ENCODE data around the gene PROM2. TPM values are rescaled to one million over a fixed set of nuclear protein-coding genes. Genes with fewer than 3 reads are reported as not detected.

Gene PROM2
- total and polyA plus RNA-seq, 4 donors: 0.11 to 1.1 (median 0.24) TPM

DNA sequence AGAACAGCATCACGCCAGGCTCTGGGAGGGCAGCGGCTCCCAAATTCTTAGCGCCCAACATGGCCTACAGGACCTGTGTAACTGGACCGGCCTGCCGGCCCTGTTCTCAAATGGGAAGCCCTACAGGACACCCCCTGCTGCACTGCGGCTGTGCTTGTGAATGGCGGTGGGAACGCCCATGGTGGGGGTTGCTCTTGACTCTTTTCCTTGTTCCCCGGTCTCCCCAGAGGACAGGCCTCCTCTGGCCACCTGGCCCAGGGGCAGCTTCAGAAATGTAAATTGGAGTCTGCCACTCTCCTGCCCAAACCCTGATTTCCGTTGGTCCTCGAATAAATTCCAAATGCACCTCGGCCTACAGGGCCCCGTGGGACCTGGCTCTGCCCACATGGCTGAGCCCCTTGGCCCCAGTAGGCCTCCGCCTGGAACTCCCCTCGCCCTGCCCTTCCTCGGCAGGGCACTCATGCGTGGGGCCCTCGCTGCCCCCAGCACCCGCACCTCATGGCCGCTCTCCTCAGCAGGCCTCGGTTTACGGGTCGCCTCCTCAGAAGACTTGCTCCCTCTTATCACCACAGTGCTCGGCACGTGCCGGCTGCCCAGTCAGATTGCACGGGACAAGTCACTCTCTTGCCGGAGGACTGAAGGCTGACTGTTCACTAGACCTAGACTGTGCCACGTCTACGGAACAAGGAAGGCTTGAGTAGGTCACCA is 52.3 kb downstream of the PROM2 start:
- Histone ChIP-seq H3K4me3 (ENCODE audit: low read depth in 1 of 3, low read length in 3 of 3) (no peak overlapping the region), H3K36me3 (ENCODE audit: control insufficient read depth in 4 of 4, insufficient read depth in 3 of 4, low read depth in 1 of 4, low read length in 3 of 4) (no peaks in the 10 kb centered on the region), H3K27me3 (ENCODE audit: control insufficient read depth in 4 of 4, insufficient read depth in 4 of 4, low read length in 3 of 4) (no peaks in the 10 kb centered on the region), H3K4me1 (ENCODE audit: control insufficient read depth in 4 of 4, insufficient read depth in 4 of 4, low read length in 3 of 4) (no peaks in the 10 kb centered on the region), H3K27ac (ENCODE audit: low read depth in 1 of 2, low read length in 2 of 2) (no peak overlapping the region), H3K9ac (ENCODE audit: low read depth in 1 of 2, low read length in 2 of 2) (no peak overlapping the region), H3K9me3 (ENCODE audit: control insufficient read depth in 4 of 4, low read length in 3 of 4) (no peaks in the 10 kb centered on the region)
- WGBS: 96% methylated on average over 30 of the region's 30 CpGs
- no peak for DNase-seq (ENCODE audit: low spot score)
- TF ChIP-seq RXRA (IDR thresholded peaks at IDR 0.05): no peak
- no peak for TF ChIP-seq FOXA1 (IDR thresholded peaks at IDR 0.05)
- TF ChIP-seq MAX (IDR thresholded peaks at IDR 0.05): no peak
- no peak for TF ChIP-seq GABPA (IDR thresholded peaks at IDR 0.05 in 1 of 2, conservative IDR thresholded peaks at IDR 0.05 in 1 of 2)
- TF ChIP-seq TAF1 (conservative IDR thresholded peaks at IDR 0.05): no peak
- no peak for TF ChIP-seq FOXA2 (IDR thresholded peaks at IDR 0.05)
- TF ChIP-seq HNF4A (conservative IDR thresholded peaks at IDR 0.05): no peak
- no peak for TF ChIP-seq RAD21 (IDR thresholded peaks at IDR 0.05)
- TF ChIP-seq, protein P1, sequence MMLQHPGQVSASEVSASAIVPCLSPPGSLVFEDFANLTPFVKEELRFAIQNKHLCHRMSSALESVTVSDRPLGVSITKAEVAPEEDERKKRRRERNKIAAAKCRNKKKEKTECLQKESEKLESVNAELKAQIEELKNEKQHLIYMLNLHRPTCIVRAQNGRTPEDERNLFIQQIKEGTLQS (IDR thresholded peaks at IDR 0.05): no peak
- no peak for TF ChIP-seq HNF4G (IDR thresholded peaks at IDR 0.05)
- TF ChIP-seq SP1 (IDR thresholded peaks at IDR 0.05): no peak
- TF ChIP-seq YY1 (IDR thresholded peaks at IDR 0.05): no peak
- no peak for TF ChIP-seq NR2F2 (IDR thresholded peaks at IDR 0.05)
- no peak for TF ChIP-seq EGR1 (IDR thresholded peaks at IDR 0.05; ENCODE audit: low read depth in 2 of 2)
- no peak for TF ChIP-seq CTCF (IDR thresholded peaks at IDR 0.05; ENCODE audit: low read depth, low read length, missing input control)
- TF ChIP-seq, protein P2, sequence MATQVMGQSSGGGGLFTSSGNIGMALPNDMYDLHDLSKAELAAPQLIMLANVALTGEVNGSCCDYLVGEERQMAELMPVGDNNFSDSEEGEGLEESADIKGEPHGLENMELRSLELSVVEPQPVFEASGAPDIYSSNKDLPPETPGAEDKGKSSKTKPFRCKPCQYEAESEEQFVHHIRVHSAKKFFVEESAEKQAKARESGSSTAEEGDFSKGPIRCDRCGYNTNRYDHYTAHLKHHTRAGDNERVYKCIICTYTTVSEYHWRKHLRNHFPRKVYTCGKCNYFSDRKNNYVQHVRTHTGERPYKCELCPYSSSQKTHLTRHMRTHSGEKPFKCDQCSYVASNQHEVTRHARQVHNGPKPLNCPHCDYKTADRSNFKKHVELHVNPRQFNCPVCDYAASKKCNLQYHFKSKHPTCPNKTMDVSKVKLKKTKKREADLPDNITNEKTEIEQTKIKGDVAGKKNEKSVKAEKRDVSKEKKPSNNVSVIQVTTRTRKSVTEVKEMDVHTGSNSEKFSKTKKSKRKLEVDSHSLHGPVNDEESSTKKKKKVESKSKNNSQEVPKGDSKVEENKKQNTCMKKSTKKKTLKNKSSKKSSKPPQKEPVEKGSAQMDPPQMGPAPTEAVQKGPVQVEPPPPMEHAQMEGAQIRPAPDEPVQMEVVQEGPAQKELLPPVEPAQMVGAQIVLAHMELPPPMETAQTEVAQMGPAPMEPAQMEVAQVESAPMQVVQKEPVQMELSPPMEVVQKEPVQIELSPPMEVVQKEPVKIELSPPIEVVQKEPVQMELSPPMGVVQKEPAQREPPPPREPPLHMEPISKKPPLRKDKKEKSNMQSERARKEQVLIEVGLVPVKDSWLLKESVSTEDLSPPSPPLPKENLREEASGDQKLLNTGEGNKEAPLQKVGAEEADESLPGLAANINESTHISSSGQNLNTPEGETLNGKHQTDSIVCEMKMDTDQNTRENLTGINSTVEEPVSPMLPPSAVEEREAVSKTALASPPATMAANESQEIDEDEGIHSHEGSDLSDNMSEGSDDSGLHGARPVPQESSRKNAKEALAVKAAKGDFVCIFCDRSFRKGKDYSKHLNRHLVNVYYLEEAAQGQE (IDR thresholded peaks at IDR 0.05): no peak
- TF ChIP-seq, protein P3, sequence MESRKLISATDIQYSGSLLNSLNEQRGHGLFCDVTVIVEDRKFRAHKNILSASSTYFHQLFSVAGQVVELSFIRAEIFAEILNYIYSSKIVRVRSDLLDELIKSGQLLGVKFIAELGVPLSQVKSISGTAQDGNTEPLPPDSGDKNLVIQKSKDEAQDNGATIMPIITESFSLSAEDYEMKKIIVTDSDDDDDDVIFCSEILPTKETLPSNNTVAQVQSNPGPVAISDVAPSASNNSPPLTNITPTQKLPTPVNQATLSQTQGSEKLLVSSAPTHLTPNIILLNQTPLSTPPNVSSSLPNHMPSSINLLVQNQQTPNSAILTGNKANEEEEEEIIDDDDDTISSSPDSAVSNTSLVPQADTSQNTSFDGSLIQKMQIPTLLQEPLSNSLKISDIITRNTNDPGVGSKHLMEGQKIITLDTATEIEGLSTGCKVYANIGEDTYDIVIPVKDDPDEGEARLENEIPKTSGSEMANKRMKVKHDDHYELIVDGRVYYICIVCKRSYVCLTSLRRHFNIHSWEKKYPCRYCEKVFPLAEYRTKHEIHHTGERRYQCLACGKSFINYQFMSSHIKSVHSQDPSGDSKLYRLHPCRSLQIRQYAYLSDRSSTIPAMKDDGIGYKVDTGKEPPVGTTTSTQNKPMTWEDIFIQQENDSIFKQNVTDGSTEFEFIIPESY (IDR thresholded peaks at IDR 0.05): no peak
- TF ChIP-seq JUND (IDR thresholded peaks at IDR 0.05): no peak

All from liver (tissue), 9 donors.